ENCODE data around the gene BIRC5. TPM values are rescaled to one million over a fixed set of nuclear protein-coding genes. Genes with fewer than 3 reads are reported as not detected.

Gene BIRC5
- total RNA-seq, 1 donor from 2014 or later, result 0.69 TPM

DNA sequence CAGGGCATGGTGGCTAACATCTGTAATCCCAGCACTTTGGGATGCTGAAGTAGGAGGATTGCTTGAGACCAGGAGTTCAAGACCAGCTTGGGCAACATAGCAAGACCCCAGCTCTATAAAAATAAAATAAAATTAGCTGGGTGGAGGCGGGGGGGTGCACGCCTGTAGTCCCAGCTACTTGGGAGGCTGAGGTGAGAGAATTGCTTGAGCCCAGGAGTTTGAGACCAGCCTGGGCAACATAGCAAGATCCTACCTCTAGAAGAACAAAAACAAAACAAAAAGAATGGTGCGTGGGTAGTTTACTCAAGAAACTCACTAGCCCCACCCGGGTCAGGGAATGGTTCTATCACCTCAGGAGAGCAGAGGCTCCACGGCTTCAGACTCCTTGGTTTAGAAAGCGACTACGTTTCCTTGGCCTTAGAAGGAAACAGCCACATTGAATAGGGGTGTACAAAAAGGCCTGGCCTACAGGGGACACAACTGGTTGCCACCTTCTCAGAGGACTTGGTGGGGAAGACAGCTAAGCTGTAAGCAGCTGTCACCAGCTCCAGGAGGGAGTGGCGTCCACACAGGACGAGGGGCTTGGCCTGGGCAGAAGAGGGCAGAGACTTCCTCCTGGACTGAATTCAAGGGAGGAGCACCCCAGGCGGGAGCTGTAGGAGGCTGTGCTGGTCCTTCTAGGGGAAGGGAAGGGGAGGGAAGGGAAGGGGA is 27.9 kb upstream of the BIRC5 start:
- TF ChIP-seq CTCF (IDR thresholded peaks at IDR 0.05; ENCODE audit: borderline replicate concordance), result no peak
- Histone ChIP-seq H3K4me3 (peak overlapping the region; percentile 66), H3K27ac (replicated peaks) (peak overlapping the region; percentile 42), H3K27me3 (ENCODE audit: low read depth) (no peaks in the 10 kb centered on the region), H3K4me1 (peaks cover 35% of the 10 kb centered on the region), H3K9me3 (replicated peaks) (no peaks in the 10 kb centered on the region), H3K36me3 (peaks cover 11% of the 10 kb centered on the region)
- intact Hi-C loops (cut with micrococcal nuclease), result no loop called here
- DNase-seq, result peak; percentile 43

DNA sequence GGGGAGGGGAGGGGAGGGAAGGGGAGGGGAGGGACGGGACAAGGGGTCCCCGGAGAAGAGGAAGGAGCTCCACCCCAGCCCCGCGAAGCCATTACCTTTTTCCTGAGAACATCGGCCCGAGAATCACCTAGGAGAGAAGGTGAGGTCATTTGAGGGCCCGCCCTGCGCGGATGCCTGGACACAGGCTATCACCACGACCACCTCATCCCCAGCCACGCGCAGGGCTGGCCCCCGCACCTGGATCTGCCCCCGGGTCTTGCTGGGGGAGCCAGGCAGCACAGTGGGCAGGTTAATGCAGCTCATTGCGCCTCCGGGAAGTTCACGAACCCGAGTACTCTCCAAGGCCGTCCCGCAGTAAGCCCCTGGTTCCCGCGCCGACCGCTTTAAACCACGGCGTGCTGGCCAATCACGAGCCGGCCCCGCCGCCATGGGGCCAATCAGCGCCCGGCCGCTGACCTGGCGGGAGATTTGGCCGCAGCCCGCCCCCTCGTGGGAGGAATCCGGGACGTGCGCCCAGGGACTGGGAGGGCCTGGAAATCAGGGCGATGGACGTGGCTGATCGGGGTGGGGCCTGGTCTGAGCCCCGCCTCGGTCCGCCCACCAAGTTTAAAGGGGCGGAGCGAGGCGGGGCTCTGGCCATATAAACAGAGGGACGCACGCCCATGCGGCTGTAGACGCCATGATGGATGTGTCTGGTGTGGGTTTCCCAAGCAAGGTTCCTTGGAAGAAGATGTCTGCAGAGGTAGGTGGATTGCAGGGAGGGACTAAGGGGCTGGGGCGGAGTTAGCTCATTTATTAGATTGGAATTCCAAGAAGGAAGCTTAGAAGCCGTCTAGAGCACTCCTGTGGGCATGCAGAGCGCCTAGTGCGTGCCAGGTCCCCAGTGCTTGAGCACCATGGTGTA is 27.1 kb upstream of the BIRC5 start, which contains the start of the genes AFMID and TK1:
Gene AFMID (plus strand): TSS at position 671 of the 904 bp plus-strand sequence. CDS start 9 bp downstream, at position 680.
Gene TK1 (minus strand): TSS at position 361 of the 904 bp plus-strand sequence. CDS start 58 bp downstream, at position 303.
- Histone ChIP-seq H3K4me3 (peak within 1 kb of the TSS; percentile 66), H3K36me3 (peaks cover 19% of the 10 kb centered on the region), H3K27me3 (ENCODE audit: low read depth) (no peaks in the 10 kb centered on the region), H3K27ac (replicated peaks) (peak within 1 kb of the TSS; percentile 88), H3K9me3 (replicated peaks) (no peaks in the 10 kb centered on the region), H3K4me1 (peaks cover 35% of the 10 kb centered on the region)
- intact Hi-C loops (cut with micrococcal nuclease), result no loop called here
- TF ChIP-seq CTCF (IDR thresholded peaks at IDR 0.05; ENCODE audit: borderline replicate concordance), result peak; percentile 90
- DNase-seq, result peak; percentile 96

GRCh38 chr17:78196716-78197115 is 17.3 kb upstream of the BIRC5 start:
- Histone ChIP-seq H3K27ac (replicated peaks) (peak overlapping the region; percentile 61), H3K36me3 (peaks cover 44% of the 10 kb centered on the region), H3K9me3 (replicated peaks) (no peaks in the 10 kb centered on the region), H3K4me3 (no peak overlapping the region), H3K27me3 (ENCODE audit: low read depth) (no peaks in the 10 kb centered on the region), H3K4me1 (peaks cover 11% of the 10 kb centered on the region)
- intact Hi-C loops (cut with micrococcal nuclease), result no loop called here
- DNase-seq, result no peak
- no peak for TF ChIP-seq CTCF (IDR thresholded peaks at IDR 0.05; ENCODE audit: borderline replicate concordance)

GRCh38 chr17:78197147-78197832 is 16.8 kb upstream of the BIRC5 start:
- peaks cover 40% of the 10 kb centered on the region for H3K36me3 ChIP-seq
- peak; percentile 42 for DNase-seq
- no peaks in the 10 kb centered on the region for H3K27me3 ChIP-seq (ENCODE audit: low read depth)
- peak overlapping the region; percentile 61 for H3K27ac ChIP-seq (replicated peaks)
- peaks cover 12% of the 10 kb centered on the region for H3K4me1 ChIP-seq
- intact Hi-C loops (cut with micrococcal nuclease), result no loop called here
- TF ChIP-seq CTCF (IDR thresholded peaks at IDR 0.05; ENCODE audit: borderline replicate concordance), result no peak
- no peaks in the 10 kb centered on the region for H3K9me3 ChIP-seq (replicated peaks)
- no peak overlapping the region for H3K4me3 ChIP-seq

DNA sequence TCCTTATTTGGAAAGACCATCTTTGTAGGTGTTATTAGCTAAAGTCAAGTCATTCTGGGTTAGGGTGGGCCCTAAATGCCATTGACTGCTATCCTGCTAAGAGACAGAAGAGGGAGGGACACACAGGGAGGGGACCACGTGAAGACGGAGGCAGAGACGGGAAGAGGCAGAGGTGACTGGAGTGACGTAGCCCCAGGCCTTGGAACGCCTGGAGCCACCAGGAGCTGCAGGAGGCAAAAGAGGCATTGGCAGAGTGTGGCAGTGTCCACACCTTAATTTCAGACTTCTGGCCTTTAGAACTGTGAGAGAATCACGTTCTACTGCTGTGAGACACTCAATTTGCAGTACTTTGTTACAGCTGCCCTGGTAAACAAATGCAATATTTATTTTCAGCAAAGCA is 13.6 kb upstream of the BIRC5 start:
- H3K27ac ChIP-seq (replicated peaks), result no peak overlapping the region
- H3K27me3 ChIP-seq (ENCODE audit: low read depth), result no peaks in the 10 kb centered on the region
- peaks cover 15% of the 10 kb centered on the region for H3K4me1 ChIP-seq
- peaks cover 34% of the 10 kb centered on the region for H3K36me3 ChIP-seq
- H3K4me3 ChIP-seq, result no peak overlapping the region
- DNase-seq, result no peak
- no peak for TF ChIP-seq CTCF (IDR thresholded peaks at IDR 0.05; ENCODE audit: borderline replicate concordance)
- H3K9me3 ChIP-seq (replicated peaks), result no peaks in the 10 kb centered on the region
- intact Hi-C loops (cut with micrococcal nuclease), result no loop called here

All from left ventricle myocardium inferior (tissue), 1 donor.